Ishikawa (cell line): Measurements from ENCODE around the gene NXN.

Experiments used
- CEBPB ChIP-seq: IDR thresholded peaks from 2 replicates; pipeline ENCODE4 v1.6.1; 2012
- CREB1 ChIP-seq: IDR thresholded peaks from 2 replicates; pipeline ENCODE4 v1.6.1; 2012; ENCODE audit warnings: low read depth
- EGR1 ChIP-seq: IDR thresholded peaks from 2 replicates; pipeline ENCODE4 v1.6.1; 2012
- EP300 ChIP-seq: IDR thresholded peaks from 2 replicates; pipeline ENCODE4 v1.6.1; 2012; ENCODE audit warnings: borderline replicate concordance
- FOXM1 ChIP-seq: IDR thresholded peaks from 2 replicates; pipeline ENCODE4 v1.6.1; 2012; ENCODE audit warnings: low read depth, borderline replicate concordance
- NFIC ChIP-seq: IDR thresholded peaks from 2 replicates; pipeline ENCODE4 v1.6.1; 2012
- RAD21 ChIP-seq: IDR thresholded peaks from 2 replicates; pipeline ENCODE4 v1.6.1; 2012; ENCODE audit warnings: low read depth
- TAF1 ChIP-seq: IDR thresholded peaks from 2 replicates; pipeline ENCODE4 v1.6.1; 2012; ENCODE audit warnings: low read depth, mild to moderate bottlenecking
- TCF12 ChIP-seq: IDR thresholded peaks from 2 replicates; pipeline ENCODE4 v1.6.1; 2012; ENCODE audit warnings: low read depth
- TEAD4 ChIP-seq: IDR thresholded peaks from 2 replicates; pipeline ENCODE4 v1.6.1; 2012
- YY1 ChIP-seq: IDR thresholded peaks from 2 replicates; pipeline ENCODE4 v1.6.1; 2012; ENCODE audit warnings: low read depth
- ZBTB7A ChIP-seq: IDR thresholded peaks from 2 replicates; pipeline ENCODE4 v1.6.1; 2012; ENCODE audit warnings: low read depth
- TF ChIP-seq, protein P1 (sequence below): IDR thresholded peaks from 2 replicates; pipeline ENCODE4 v1.6.1; 2012
- TF ChIP-seq, protein P2 (sequence below): IDR thresholded peaks from 2 replicates; pipeline ENCODE4 v1.6.1; 2012
- TF ChIP-seq, protein P3 (sequence below): IDR thresholded peaks from 2 replicates; pipeline ENCODE4 v1.6.1; 2012; ENCODE audit warnings: low read depth, mild to moderate bottlenecking

NXN gene

DNA sequence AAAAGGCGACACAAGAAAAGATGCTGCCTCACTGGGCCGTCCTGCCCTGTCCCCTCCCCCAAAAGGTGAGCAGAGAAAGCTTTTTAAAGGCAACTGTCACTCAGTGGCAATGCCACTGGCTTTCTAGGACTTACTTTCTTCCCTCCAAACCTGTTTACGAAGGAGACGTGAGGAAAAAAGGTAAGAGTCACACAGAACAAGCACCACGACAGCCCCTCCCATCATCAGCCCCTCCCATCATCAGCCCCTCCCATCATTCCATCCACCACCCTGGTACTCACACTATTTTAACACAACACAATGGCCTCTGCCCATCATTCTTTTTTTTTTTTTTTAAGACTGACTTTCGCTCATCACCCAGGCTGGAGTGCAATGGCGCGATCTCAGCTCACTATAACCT is 77.1 kb downstream of the NXN start:
- TF ChIP-seq, protein P1, sequence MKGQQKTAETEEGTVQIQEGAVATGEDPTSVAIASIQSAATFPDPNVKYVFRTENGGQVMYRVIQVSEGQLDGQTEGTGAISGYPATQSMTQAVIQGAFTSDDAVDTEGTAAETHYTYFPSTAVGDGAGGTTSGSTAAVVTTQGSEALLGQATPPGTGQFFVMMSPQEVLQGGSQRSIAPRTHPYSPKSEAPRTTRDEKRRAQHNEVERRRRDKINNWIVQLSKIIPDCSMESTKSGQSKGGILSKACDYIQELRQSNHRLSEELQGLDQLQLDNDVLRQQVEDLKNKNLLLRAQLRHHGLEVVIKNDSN: no peak
- TF ChIP-seq TAF1 (no peak), TCF12 (no peak), ZBTB7A (no peak)
- TF ChIP-seq, protein P2, sequence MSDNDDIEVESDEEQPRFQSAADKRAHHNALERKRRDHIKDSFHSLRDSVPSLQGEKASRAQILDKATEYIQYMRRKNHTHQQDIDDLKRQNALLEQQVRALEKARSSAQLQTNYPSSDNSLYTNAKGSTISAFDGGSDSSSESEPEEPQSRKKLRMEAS: no peak

DNA sequence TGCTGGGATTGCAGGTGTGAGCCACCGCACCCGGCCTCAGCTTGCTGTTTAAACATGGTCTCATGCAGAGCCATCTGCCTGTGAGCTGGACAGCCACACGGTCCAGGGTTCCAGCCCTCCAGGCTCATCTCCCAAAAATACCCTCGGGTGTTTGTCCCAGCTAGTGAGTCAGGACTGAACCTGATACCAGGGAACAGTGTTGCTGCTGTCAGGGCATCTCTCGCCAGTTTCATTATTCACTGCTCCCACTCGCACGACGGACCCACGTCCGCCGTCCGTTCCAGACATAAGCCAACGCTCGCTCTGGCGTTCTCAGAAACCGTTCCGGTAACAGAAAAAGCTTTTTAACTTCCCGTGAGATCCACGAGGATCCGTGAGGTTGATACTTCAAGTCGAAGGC is 77.6 kb downstream of the NXN start:
- TF ChIP-seq, protein P1: no peak
- TF ChIP-seq CREB1 (no peak), ZBTB7A (no peak)

DNA sequence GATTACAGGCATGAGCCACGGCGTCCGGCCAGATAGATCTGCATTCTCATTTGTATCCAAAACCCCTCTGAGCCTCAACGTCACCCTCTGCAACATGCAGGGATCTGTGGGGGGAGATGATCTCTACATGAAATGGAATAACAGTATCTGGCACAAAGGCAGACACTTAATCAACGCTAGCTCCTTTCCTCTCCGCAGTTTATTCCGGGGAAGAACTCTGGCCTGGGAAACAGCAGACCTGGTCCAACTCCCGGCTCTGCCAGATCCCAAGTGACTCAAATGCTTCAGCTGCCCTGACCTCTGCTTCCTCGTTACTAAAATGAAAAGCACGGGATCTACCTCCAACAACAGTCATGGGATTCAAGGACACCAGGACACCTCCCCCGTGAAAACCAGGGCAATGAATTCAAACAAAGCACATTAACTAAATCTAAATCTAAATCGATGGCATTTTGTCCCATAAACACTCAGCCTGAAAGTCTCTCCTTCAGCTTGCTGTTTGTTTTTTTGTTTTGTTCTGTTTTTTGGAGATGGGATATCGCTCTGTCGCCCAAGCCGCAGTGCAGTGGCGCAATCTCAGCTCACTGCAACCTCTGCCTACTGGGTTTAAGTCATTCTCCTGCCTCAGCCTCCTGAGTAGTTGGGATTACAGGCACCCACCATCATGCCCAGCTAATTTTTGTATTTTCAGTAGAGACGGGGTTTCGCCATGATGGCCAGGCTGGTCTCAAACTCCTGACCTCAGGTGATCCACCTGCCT is 78.2 kb downstream of the NXN start:
- TF ChIP-seq, protein P1: no peak
- no peak for TF ChIP-seq YY1
- TF ChIP-seq ZBTB7A: no peak
- no peak for TF ChIP-seq TCF12
- TF ChIP-seq CEBPB: no peak
- TF ChIP-seq CREB1: no peak
- TF ChIP-seq FOXM1: no peak
- TF ChIP-seq EGR1: no peak
- TF ChIP-seq, protein P3, sequence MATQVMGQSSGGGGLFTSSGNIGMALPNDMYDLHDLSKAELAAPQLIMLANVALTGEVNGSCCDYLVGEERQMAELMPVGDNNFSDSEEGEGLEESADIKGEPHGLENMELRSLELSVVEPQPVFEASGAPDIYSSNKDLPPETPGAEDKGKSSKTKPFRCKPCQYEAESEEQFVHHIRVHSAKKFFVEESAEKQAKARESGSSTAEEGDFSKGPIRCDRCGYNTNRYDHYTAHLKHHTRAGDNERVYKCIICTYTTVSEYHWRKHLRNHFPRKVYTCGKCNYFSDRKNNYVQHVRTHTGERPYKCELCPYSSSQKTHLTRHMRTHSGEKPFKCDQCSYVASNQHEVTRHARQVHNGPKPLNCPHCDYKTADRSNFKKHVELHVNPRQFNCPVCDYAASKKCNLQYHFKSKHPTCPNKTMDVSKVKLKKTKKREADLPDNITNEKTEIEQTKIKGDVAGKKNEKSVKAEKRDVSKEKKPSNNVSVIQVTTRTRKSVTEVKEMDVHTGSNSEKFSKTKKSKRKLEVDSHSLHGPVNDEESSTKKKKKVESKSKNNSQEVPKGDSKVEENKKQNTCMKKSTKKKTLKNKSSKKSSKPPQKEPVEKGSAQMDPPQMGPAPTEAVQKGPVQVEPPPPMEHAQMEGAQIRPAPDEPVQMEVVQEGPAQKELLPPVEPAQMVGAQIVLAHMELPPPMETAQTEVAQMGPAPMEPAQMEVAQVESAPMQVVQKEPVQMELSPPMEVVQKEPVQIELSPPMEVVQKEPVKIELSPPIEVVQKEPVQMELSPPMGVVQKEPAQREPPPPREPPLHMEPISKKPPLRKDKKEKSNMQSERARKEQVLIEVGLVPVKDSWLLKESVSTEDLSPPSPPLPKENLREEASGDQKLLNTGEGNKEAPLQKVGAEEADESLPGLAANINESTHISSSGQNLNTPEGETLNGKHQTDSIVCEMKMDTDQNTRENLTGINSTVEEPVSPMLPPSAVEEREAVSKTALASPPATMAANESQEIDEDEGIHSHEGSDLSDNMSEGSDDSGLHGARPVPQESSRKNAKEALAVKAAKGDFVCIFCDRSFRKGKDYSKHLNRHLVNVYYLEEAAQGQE: no peak
- TF ChIP-seq TEAD4: no peak
- TF ChIP-seq TAF1: no peak
- TF ChIP-seq, protein P2: no peak
- TF ChIP-seq NFIC: no peak
- no peak for TF ChIP-seq RAD21
- no peak for TF ChIP-seq EP300

DNA sequence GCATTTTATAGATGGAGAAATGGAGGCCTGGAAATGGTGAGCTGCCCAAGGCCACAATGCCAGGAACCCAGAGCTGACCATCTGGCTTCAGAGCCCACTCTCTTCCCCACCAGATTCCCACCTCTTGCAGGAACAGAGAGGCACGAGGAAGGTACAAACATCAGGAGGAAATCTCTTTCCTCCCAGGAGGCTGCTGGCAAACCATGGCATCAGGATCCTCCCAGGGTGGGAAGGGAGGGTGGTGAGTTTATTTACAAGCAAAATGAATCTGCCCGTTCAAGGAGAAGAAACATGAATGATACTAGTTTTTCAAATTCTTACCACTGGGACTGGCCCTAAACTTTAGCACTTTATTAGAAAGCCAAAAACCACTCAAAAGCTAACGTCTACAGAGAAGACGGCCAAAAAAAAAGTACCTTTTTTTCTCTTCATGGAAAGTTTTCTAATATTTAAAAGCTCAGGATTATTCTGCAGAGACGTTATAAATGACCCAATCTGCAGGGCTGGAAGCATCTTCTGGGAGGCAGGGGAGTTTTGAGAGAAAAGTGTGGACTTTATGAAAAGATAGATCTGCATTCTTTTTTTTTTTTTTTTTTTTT is 79.1 kb downstream of the NXN start:
- TF ChIP-seq NFIC (no peak), RAD21 (no peak), EGR1 (no peak), CEBPB (no peak), ZBTB7A (no peak), TAF1 (no peak), FOXM1 (no peak), YY1 (no peak), TCF12 (no peak), EP300 (no peak)
- TF ChIP-seq, protein P1: no peak
- TF ChIP-seq, protein P3: no peak
- TF ChIP-seq, protein P2: no peak

DNA sequence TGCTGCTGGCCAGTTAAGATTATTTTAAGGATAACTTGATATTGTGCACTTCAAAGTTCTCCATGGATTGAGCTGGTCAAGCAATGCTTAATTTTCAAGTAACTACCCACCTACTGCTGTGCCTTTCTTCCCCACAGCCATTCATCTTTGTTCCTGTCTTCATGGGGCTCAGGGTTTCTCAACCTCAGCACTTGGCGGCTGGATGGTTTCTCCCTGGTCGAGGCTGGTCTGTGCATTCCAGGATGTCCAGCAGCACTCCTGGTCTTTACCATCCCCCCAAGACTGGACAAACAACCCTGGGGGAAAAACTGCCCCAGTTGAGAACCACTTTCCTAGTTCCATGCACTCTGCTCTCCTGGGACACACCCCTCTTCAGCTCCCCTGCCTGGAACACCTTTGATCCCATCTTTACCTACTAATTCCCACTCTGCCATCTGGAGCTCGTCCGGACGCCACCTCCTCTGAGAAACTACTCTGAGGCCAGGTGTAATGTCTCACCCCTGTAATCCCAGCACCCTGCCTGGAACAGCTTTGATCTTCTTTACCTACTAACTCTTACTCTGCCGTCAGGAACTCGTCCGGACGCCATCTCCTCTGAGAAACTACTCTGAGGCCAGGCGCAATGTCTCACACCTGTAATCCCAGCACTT is 81.5 kb downstream of the NXN start:
- TF ChIP-seq, protein P2: no peak
- TF ChIP-seq FOXM1: no peak
- TF ChIP-seq RAD21: no peak
- TF ChIP-seq, protein P3: no peak
- TF ChIP-seq YY1: no peak
- TF ChIP-seq TEAD4: no peak
